DOHH2 (cell line): ENCODE measurements around the gene AIG1.

Source experiments
- EZH2phosphoT487 ChIP-seq: fragments of 200-600 bp; sonication (generic); IDR thresholded peaks from 2 replicates; pipeline ENCODE4 v1.6.1; 2017; ENCODE audit warnings: borderline replicate concordance, mild to moderate bottlenecking, antibody characterized with exemption, low read length, moderate library complexity, mixed read lengths
- TF ChIP-seq, protein P1 (sequence below): fragments of 200-600 bp; sonication (generic); IDR thresholded peaks from one replicate; pipeline ENCODE4 v1.5.1; 2014; ENCODE audit warnings: antibody characterized with exemption, mild to moderate bottlenecking, low read depth, low read length; ENCODE audit not compliant: poor library complexity, severe bottlenecking

DNA sequence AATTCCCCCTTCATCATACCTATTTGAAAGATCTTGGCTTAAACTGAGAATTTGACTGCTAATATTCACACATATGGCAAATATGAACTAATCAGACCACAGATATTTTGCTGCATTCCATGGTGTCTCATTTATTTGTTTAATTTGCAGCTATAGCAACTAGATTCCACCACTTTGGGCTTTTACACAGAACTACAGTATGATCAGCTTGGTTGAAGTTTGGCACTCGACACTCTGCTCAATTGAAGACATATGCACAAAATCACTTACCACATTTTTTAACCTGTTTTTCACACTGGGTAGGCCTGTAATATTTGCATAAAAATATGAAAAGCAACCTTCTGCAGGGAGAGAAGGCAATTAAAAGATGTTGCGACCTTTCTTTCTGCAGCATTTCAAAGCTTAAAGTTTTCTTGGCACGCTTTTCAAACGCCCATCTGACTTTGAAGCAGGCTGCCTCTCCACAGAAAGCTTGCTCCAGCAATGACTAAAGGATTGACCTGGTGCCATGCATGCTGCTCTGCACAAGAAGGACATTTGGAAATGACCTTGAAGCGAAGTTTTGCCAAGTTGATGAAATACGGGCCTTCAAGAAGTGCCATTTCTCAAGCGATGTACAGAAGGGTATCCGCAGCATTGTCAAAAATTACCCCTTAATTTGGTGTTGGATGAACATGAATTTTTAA lies 126.7 kb downstream of the AIG1 start:
- TF ChIP-seq, protein P1, sequence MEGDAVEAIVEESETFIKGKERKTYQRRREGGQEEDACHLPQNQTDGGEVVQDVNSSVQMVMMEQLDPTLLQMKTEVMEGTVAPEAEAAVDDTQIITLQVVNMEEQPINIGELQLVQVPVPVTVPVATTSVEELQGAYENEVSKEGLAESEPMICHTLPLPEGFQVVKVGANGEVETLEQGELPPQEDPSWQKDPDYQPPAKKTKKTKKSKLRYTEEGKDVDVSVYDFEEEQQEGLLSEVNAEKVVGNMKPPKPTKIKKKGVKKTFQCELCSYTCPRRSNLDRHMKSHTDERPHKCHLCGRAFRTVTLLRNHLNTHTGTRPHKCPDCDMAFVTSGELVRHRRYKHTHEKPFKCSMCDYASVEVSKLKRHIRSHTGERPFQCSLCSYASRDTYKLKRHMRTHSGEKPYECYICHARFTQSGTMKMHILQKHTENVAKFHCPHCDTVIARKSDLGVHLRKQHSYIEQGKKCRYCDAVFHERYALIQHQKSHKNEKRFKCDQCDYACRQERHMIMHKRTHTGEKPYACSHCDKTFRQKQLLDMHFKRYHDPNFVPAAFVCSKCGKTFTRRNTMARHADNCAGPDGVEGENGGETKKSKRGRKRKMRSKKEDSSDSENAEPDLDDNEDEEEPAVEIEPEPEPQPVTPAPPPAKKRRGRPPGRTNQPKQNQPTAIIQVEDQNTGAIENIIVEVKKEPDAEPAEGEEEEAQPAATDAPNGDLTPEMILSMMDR: no peak
- TF ChIP-seq EZH2phosphoT487: no peak
